ENCODE data around the gene POMC.

DNA sequence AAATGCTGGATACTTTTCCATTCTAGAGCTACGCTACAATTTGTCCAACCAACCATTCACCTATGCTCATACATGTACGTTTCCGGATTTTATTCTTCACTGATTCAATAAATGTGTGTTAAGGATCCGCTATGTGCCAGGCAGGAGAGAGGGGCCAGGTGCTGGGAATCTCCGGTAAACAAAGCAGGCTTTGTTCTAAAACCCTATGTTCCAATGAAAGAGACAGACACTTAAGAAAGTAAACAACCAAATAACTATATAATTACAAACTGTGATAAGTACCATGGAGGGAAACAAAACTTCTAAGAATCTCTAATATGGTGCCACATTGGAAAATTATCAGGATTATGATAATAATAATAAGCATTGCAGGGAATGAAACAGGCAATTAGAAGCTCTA lies 22.2 kb upstream of the POMC start:
- TF ChIP-seq, protein P1, sequence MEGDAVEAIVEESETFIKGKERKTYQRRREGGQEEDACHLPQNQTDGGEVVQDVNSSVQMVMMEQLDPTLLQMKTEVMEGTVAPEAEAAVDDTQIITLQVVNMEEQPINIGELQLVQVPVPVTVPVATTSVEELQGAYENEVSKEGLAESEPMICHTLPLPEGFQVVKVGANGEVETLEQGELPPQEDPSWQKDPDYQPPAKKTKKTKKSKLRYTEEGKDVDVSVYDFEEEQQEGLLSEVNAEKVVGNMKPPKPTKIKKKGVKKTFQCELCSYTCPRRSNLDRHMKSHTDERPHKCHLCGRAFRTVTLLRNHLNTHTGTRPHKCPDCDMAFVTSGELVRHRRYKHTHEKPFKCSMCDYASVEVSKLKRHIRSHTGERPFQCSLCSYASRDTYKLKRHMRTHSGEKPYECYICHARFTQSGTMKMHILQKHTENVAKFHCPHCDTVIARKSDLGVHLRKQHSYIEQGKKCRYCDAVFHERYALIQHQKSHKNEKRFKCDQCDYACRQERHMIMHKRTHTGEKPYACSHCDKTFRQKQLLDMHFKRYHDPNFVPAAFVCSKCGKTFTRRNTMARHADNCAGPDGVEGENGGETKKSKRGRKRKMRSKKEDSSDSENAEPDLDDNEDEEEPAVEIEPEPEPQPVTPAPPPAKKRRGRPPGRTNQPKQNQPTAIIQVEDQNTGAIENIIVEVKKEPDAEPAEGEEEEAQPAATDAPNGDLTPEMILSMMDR (conservative IDR thresholded peaks at IDR 0.05; ENCODE audit: low read length) = no peak
- TF ChIP-seq EZH2phosphoT487 (IDR thresholded peaks at IDR 0.05; ENCODE audit: borderline replicate concordance) = no peak

All from Loucy (cell line).